IMR-90 (cell line): ENCODE results near the gene TTL.
"Not testable (repeated sequence)": the region's sequence is repeated elsewhere in the genome, so short reads cannot be mapped to it uniquely, and the experiment has no call there.

Experiments used
- CEBPB ChIP-seq: IDR thresholded peaks from 2 replicates; pipeline ENCODE4 v1.6.1; 2012; ENCODE audit warnings: low read depth, low read length, improper control_type of control experiment
- CHD1 ChIP-seq: IDR thresholded peaks from 2 replicates; pipeline ENCODE4 v1.6.1; 2012; ENCODE audit warnings: low read depth, low read length, improper control_type of control experiment
- MAFK ChIP-seq: IDR thresholded peaks from 2 replicates; pipeline ENCODE4 v1.6.1; 2012; ENCODE audit warnings: low read depth, low read length, improper control_type of control experiment
- POLR2A ChIP-seq: IDR thresholded peaks from 2 replicates; pipeline ENCODE4 v1.6.1; 2012; ENCODE audit warnings: mild to moderate bottlenecking, low read depth, low read length
- RCOR1 ChIP-seq: IDR thresholded peaks from 2 replicates; pipeline ENCODE4 v1.6.1; 2012; ENCODE audit warnings: mild to moderate bottlenecking, low read length, improper control_type of control experiment; ENCODE audit not compliant: insufficient replicate concordance
- SMC3 ChIP-seq: fragments of 150-350 bp; IDR thresholded peaks from 2 replicates; pipeline ENCODE4 v1.6.1; 2016; ENCODE audit warnings: low read depth, mild to moderate bottlenecking, antibody characterized with exemption, low read length, moderate library complexity
- USF2 ChIP-seq: fragments of 150-350 bp; IDR thresholded peaks from 2 replicates; pipeline ENCODE4 v1.6.1; 2017; ENCODE audit warnings: mild to moderate bottlenecking, antibody characterized with exemption, low read length, low read depth
- TF ChIP-seq, protein P1 (sequence below): conservative IDR thresholded peaks from 2 replicates; pipeline ENCODE4 v1.5.1; 2012; ENCODE audit warnings: mild to moderate bottlenecking, low read depth, low read length, improper control_type of control experiment

- TF ChIP-seq, protein P1, sequence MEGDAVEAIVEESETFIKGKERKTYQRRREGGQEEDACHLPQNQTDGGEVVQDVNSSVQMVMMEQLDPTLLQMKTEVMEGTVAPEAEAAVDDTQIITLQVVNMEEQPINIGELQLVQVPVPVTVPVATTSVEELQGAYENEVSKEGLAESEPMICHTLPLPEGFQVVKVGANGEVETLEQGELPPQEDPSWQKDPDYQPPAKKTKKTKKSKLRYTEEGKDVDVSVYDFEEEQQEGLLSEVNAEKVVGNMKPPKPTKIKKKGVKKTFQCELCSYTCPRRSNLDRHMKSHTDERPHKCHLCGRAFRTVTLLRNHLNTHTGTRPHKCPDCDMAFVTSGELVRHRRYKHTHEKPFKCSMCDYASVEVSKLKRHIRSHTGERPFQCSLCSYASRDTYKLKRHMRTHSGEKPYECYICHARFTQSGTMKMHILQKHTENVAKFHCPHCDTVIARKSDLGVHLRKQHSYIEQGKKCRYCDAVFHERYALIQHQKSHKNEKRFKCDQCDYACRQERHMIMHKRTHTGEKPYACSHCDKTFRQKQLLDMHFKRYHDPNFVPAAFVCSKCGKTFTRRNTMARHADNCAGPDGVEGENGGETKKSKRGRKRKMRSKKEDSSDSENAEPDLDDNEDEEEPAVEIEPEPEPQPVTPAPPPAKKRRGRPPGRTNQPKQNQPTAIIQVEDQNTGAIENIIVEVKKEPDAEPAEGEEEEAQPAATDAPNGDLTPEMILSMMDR: not testable (repeated sequence)
- not testable (repeated sequence) for TF ChIP-seq SMC3, CHD1, USF2, POLR2A, MAFK, CEBPB, RCOR1
Observed at GRCh38 chr2:112495878-112496277, 13.9 kb downstream of the TTL start.
